ENCODE measurements around the gene USP15. TPM values are rescaled to one million over a fixed set of nuclear protein-coding genes. Genes with fewer than 3 reads are reported as not detected.

The USP15 gene
- total and polyA plus RNA-seq, 12 donors: 26.7 to 76.0 (median 61.9) TPM

- intact Hi-C loops (cut with DNase I): no loop called here
- TF ChIP-seq CTCF (IDR thresholded peaks at IDR 0.05): no peak
- 71 to 83% methylated on average over 1 of the region's 1 CpG for WGBS, 2 donors
Measured at GRCh38 chr12:62407587-62407986, 147.4 kb downstream of the USP15 start.

GRCh38 chr12:62409068-62409467, 148.9 kb downstream of the USP15 start:
- Histone ChIP-seq H3K9me3 (peaks cover 0 to 7% (median 0%) of the 10 kb centered on the region in 11 donors), H3K4me3 (no peak overlapping the region), H3K27ac (no peak overlapping the region), H3K36me3 (peaks cover 0 to 45% (median 11%) of the 10 kb centered on the region in 9 donors), H3K4me1 (no peaks in the 10 kb centered on the region), H3K27me3 (no peaks in the 10 kb centered on the region)
- TF ChIP-seq CTCF (IDR thresholded peaks at IDR 0.05): no peak
- DNase-seq (no peak), ATAC-seq (no peak)
- intact Hi-C loops (cut with DNase I): no loop called here
- 86 to 93% methylated on average over 3 of the region's 3 CpGs for WGBS, 2 donors

More at GRCh38 chr12:62407587-62407986, 147.4 kb downstream of the USP15 start:
- Histone ChIP-seq H3K27ac (no peak overlapping the region), H3K36me3 (peaks cover 0 to 59% (median 14%) of the 10 kb centered on the region in 9 donors), H3K4me1 (no peaks in the 10 kb centered on the region), H3K27me3 (no peaks in the 10 kb centered on the region), H3K4me3 (no peak overlapping the region), H3K9me3 (peaks cover 0 to 7% (median 0%) of the 10 kb centered on the region in 11 donors)
- DNase-seq: no peak
- ATAC-seq: no peak

GRCh38 chr12:62414180-62414579, 154.0 kb downstream of the USP15 start:
- Histone ChIP-seq H3K4me1 (no peaks in the 10 kb centered on the region), H3K36me3 (no peaks in the 10 kb centered on the region), H3K9me3 (peaks cover 0 to 7% (median 0%) of the 10 kb centered on the region in 11 donors), H3K4me3 (no peak overlapping the region), H3K27me3 (no peaks in the 10 kb centered on the region), H3K27ac (no peak overlapping the region)
- WGBS, 2 donors: 97 to 99% methylated on average over 2 of the region's 2 CpGs
- TF ChIP-seq CTCF (IDR thresholded peaks at IDR 0.05): no peak
- intact Hi-C loops (cut with DNase I): no loop called here
- DNase-seq (no peak), ATAC-seq (no peak)

- Histone ChIP-seq H3K27ac (no peak overlapping the region), H3K27me3 (peaks cover 0 to 12% (median 9%) of the 10 kb centered on the region in 7 donors), H3K9me3 (peaks cover 0 to 53% (median 11%) of the 10 kb centered on the region in 11 donors), H3K4me3 (no peak overlapping the region), H3K36me3 (no peaks in the 10 kb centered on the region), H3K4me1 (no peaks in the 10 kb centered on the region)
- intact Hi-C loops (cut with DNase I): loop anchor here in 1 of 10 donors (10.0 kb wide), 1 partner anchor 619 kb away; no protein-coding TSS in a partner anchor
- no peak for DNase-seq
- no peak for TF ChIP-seq CTCF (IDR thresholded peaks at IDR 0.05)
- ATAC-seq: no peak
- WGBS, 2 donors: 80 to 82% methylated on average over 3 of the region's 3 CpGs
Measured at GRCh38 chr12:62426089-62426488, 165.9 kb downstream of the USP15 start.
